ENCODE results near the gene FGGY.
A peak's percentile ranks its signal among the peaks of the same experiment; 100 is the strongest.

The FGGY gene

GRCh38 chr1:59592924-59593323 is 296.0 kb downstream of the FGGY start:
- TF ChIP-seq CTCF (conservative IDR thresholded peaks at IDR 0.05) = no peak
- peak overlapping the region; percentile 96 for H3K27ac ChIP-seq

- H3K27ac ChIP-seq = peak overlapping the region; percentile 96
- TF ChIP-seq CTCF (conservative IDR thresholded peaks at IDR 0.05) = no peak
These were observed 297.2 kb downstream of the FGGY start for GRCh38 chr1:59593798-59594790.

- 0 out of 2 replicates have a peak, but pooled peaks have one; percentile 16 for TF ChIP-seq CTCF (conservative IDR thresholded peaks at IDR 0.05)
- H3K27ac ChIP-seq = peak overlapping the region; percentile 96
These were observed 298.9 kb downstream of the FGGY start for GRCh38 chr1:59595774-59596173.

- H3K27ac ChIP-seq = peak overlapping the region; percentile 96
- no peak for TF ChIP-seq CTCF (conservative IDR thresholded peaks at IDR 0.05)
These were observed 299.5 kb downstream of the FGGY start for GRCh38 chr1:59596432-59596831.

- peak overlapping the region; percentile 96 for H3K27ac ChIP-seq
- no peak for TF ChIP-seq CTCF (conservative IDR thresholded peaks at IDR 0.05)
These were observed 300.1 kb downstream of the FGGY start for GRCh38 chr1:59596956-59597355.

- TF ChIP-seq CTCF (conservative IDR thresholded peaks at IDR 0.05) = no peak
- peak overlapping the region; percentile 96 for H3K27ac ChIP-seq
These were observed 300.7 kb downstream of the FGGY start for GRCh38 chr1:59597420-59598119.

GRCh38 chr1:59598120-59598440 is 301.2 kb downstream of the FGGY start:
- peak overlapping the region; percentile 96; the same call in 1 of the 2 replicates for H3K27ac ChIP-seq
- no peak for TF ChIP-seq CTCF (conservative IDR thresholded peaks at IDR 0.05)

Measured in VCaP (cell line).